ENCODE results near the gene SDCCAG8. TPM values are rescaled to one million over a fixed set of nuclear protein-coding genes. Genes with fewer than 3 reads are reported as not detected.
A peak's percentile ranks its signal among the peaks of the same experiment; 100 is the strongest.

Gene SDCCAG8
- total RNA-seq, 1 donor, result 41.0 TPM

- H3K4me3 ChIP-seq (ENCODE audit: low read depth, low read length), result no peak overlapping the region
- no peak for TF ChIP-seq CTCF (IDR thresholded peaks at IDR 0.05; ENCODE audit: insufficient read depth, low read depth, low read length)
- no peak for DNase-seq (ENCODE audit: low read depth)
Measured at GRCh38 chr1:243346468-243346867, 90.6 kb downstream of the SDCCAG8 start.

GRCh38 chr1:243348331-243348730 lies 92.5 kb downstream of the SDCCAG8 start:
- H3K4me3 ChIP-seq (ENCODE audit: low read depth, low read length), result no peak overlapping the region
- no peak for DNase-seq (ENCODE audit: low read depth)
- no peak for TF ChIP-seq CTCF (IDR thresholded peaks at IDR 0.05; ENCODE audit: insufficient read depth, low read depth, low read length)

GRCh38 chr1:243349128-243349527 lies 93.3 kb downstream of the SDCCAG8 start:
- no peak for TF ChIP-seq CTCF (IDR thresholded peaks at IDR 0.05; ENCODE audit: insufficient read depth, low read depth, low read length)
- DNase-seq (ENCODE audit: low read depth), result no peak
- no peak overlapping the region for H3K4me3 ChIP-seq (ENCODE audit: low read depth, low read length)

GRCh38 chr1:243351337-243351736 lies 95.5 kb downstream of the SDCCAG8 start:
- DNase-seq (ENCODE audit: low read depth), result no peak
- no peak for TF ChIP-seq CTCF (IDR thresholded peaks at IDR 0.05; ENCODE audit: insufficient read depth, low read depth, low read length)
- H3K4me3 ChIP-seq (ENCODE audit: low read depth, low read length), result no peak overlapping the region

- no peak for TF ChIP-seq CTCF (IDR thresholded peaks at IDR 0.05; ENCODE audit: insufficient read depth, low read depth, low read length)
- DNase-seq (ENCODE audit: low read depth), result peak; percentile 68
- H3K4me3 ChIP-seq (ENCODE audit: low read depth, low read length), result peak overlapping the region; percentile 32
Measured at GRCh38 chr1:243354511-243355153, 98.8 kb downstream of the SDCCAG8 start.

- DNase-seq (ENCODE audit: low read depth), result no peak
- no peak for TF ChIP-seq CTCF (IDR thresholded peaks at IDR 0.05; ENCODE audit: insufficient read depth, low read depth, low read length)
- no peak overlapping the region for H3K4me3 ChIP-seq (ENCODE audit: low read depth, low read length)
Measured at GRCh38 chr1:243363832-243364231, 108.0 kb downstream of the SDCCAG8 start.

GRCh38 chr1:243364330-243364729 lies 108.5 kb downstream of the SDCCAG8 start:
- H3K4me3 ChIP-seq (ENCODE audit: low read depth, low read length), result no peak overlapping the region
- no peak for TF ChIP-seq CTCF (IDR thresholded peaks at IDR 0.05; ENCODE audit: insufficient read depth, low read depth, low read length)
- no peak for DNase-seq (ENCODE audit: low read depth)
